Mesenchymal stem cell (in vitro differentiated cells and primary cell): ENCODE data around the gene VEGFB.

Experiments used
- DNase-seq: peaks from one replicate; pipeline ENCODE4 v3.0.0-alpha.2; 2013
- H2AFZ ChIP-seq: one replicate; pipeline ENCODE4 v1.6.1; 2013; ENCODE audit warnings: low read depth, mild to moderate bottlenecking, control low read depth, inconsistent platforms, low read length, moderate library complexity
- H2AK5ac ChIP-seq: 2 replicates; pipeline ENCODE4 v1.6.1; 2013; ENCODE audit warnings: low read length, moderate library complexity, mild to moderate bottlenecking, inconsistent platforms; ENCODE audit not compliant: severe bottlenecking
- H2BK120ac ChIP-seq: one replicate; pipeline ENCODE4 v1.6.1; 2013; ENCODE audit warnings: low read depth, mild to moderate bottlenecking, inconsistent platforms, low read length, moderate library complexity
- H2BK12ac ChIP-seq, 2 experiments: one replicate each; pipeline ENCODE4 v1.6.1; 2013; ENCODE audit warnings: inconsistent platforms in 2 of 2, low read length in 2 of 2, mild to moderate bottlenecking in 2 of 2, moderate library complexity in 2 of 2, control low read depth in 1 of 2
- H2BK15ac ChIP-seq: one replicate; pipeline ENCODE4 v1.6.1; 2013; ENCODE audit warnings: mild to moderate bottlenecking, low read depth, inconsistent platforms; ENCODE audit not compliant: poor library complexity, severe bottlenecking
- H2BK5ac ChIP-seq: 2 replicates; pipeline ENCODE4 v1.6.1; 2013; ENCODE audit warnings: low read depth, mild to moderate bottlenecking, low read length, control low read depth, inconsistent platforms; ENCODE audit not compliant: poor library complexity, severe bottlenecking
- H3K14ac ChIP-seq, 2 experiments: one replicate each; pipeline ENCODE4 v1.6.1; 2013; ENCODE audit warnings: inconsistent platforms in 2 of 2, low read length in 2 of 2, control low read depth in 1 of 2, mild to moderate bottlenecking in 1 of 2, moderate library complexity in 1 of 2
- H3K18ac ChIP-seq, 2 experiments: one replicate each; pipeline ENCODE4 v1.6.1; 2013; ENCODE audit warnings: inconsistent platforms in 2 of 2, low read length in 2 of 2, control low read depth in 1 of 2, low read depth in 1 of 2, mild to moderate bottlenecking in 1 of 2
- H3K23ac ChIP-seq, 2 experiments: one replicate each; pipeline ENCODE4 v1.6.1; 2013; ENCODE audit warnings: inconsistent platforms in 2 of 2, low read length in 2 of 2, mild to moderate bottlenecking in 2 of 2, moderate library complexity in 2 of 2, control low read depth in 1 of 2
- H3K27ac ChIP-seq: 2 replicates; pipeline ENCODE4 v1.5.1; 2013; ENCODE audit warnings: mild to moderate bottlenecking, moderate library complexity, low read length, control low read depth, inconsistent platforms; ENCODE audit not compliant: poor library complexity, severe bottlenecking
- H3K27me3 ChIP-seq, 2 experiments: 2 replicates each; pipeline versions ENCODE4 v1.6.1 to v1.7.0; 2013; ENCODE audit warnings: low read length in 2 of 2, mild to moderate bottlenecking in 2 of 2, moderate library complexity in 2 of 2, control low read depth in 1 of 2, inconsistent platforms in 1 of 2; ENCODE audit not compliant: control insufficient read depth in 1 of 2, insufficient read depth in 1 of 2
- H3K36me3 ChIP-seq, 2 experiments: 2 replicates each; pipeline versions ENCODE4 v1.6.1 to v1.7.0; 2013; ENCODE audit warnings: low read length in 2 of 2, control low read depth in 1 of 2, inconsistent platforms in 1 of 2, low read depth in 1 of 2, mild to moderate bottlenecking in 1 of 2; ENCODE audit not compliant: insufficient read depth in 2 of 2, control insufficient read depth in 1 of 2
- H3K4ac ChIP-seq, 2 experiments: one replicate each; pipeline ENCODE4 v1.6.1; 2013; ENCODE audit warnings: inconsistent platforms in 2 of 2, low read length in 2 of 2, mild to moderate bottlenecking in 2 of 2, moderate library complexity in 2 of 2, control low read depth in 1 of 2, low read depth in 1 of 2
- H3K4me1 ChIP-seq: 2 replicates; pipeline ENCODE4 v1.6.1; 2013; ENCODE audit warnings: low read depth, low read length, control low read depth; ENCODE audit not compliant: control insufficient read depth, insufficient read depth
- H3K4me2 ChIP-seq: 2 replicates; pipeline ENCODE4 v1.6.1; 2013; ENCODE audit warnings: low read length, mild to moderate bottlenecking, inconsistent platforms; ENCODE audit not compliant: poor library complexity, severe bottlenecking
- H3K4me3 ChIP-seq, 2 experiments: 2 replicates each; pipeline versions ENCODE4 v1.5.1 to v1.7.0; 2013; ENCODE audit warnings: low read length in 2 of 2, mild to moderate bottlenecking in 2 of 2, control low read depth in 1 of 2, low read depth in 1 of 2; ENCODE audit not compliant: insufficient read depth in 1 of 2
- H3K79me1 ChIP-seq: replicated peaks from 2 replicates; pipeline ENCODE4 v1.6.1; 2013; ENCODE audit warnings: mild to moderate bottlenecking, control low read depth, low read length, inconsistent platforms; ENCODE audit not compliant: poor library complexity, severe bottlenecking
- H3K9ac ChIP-seq: 2 replicates; pipeline ENCODE4 v1.7.0; 2013; ENCODE audit warnings: mild to moderate bottlenecking, low read length, moderate library complexity
- H3K9me3 ChIP-seq: 2 replicates; pipeline ENCODE4 v1.7.0; 2013; ENCODE audit warnings: mild to moderate bottlenecking, low read length; ENCODE audit not compliant: control insufficient read depth
- H4K8ac ChIP-seq: one replicate; pipeline ENCODE4 v1.6.1; 2013; ENCODE audit warnings: inconsistent platforms, mild to moderate bottlenecking, low read length, moderate library complexity
- H4K91ac ChIP-seq: one replicate; pipeline ENCODE4 v1.6.1; 2013; ENCODE audit warnings: mild to moderate bottlenecking, low read length, inconsistent platforms
- WGBS: methylation state at CpG from one replicate; pipeline ENCODE4 v1.1.7; 2013; ENCODE audit warnings: mixed read lengths; 5-methylcytosine and 5-hydroxymethylcytosine counted together

VEGFB gene

GRCh38 chr11:64259533-64260067 lies 25.2 kb downstream of the VEGFB start:
- no peak for DNase-seq

GRCh38 chr11:64260147-64260708 lies 25.8 kb downstream of the VEGFB start:
- H4K91ac ChIP-seq = no peak overlapping the region
- H2BK5ac ChIP-seq = no peak overlapping the region
- H2BK120ac ChIP-seq = no peak overlapping the region
- no peak overlapping the region for H3K14ac ChIP-seq
- DNase-seq = no peak
- H3K9ac ChIP-seq = no peak overlapping the region
- no peaks in the 10 kb centered on the region for H3K9me3 ChIP-seq
- peaks cover 26% of the 10 kb centered on the region for H3K4me1 ChIP-seq
- H2AK5ac ChIP-seq = no peak overlapping the region
- no peak overlapping the region for H3K23ac ChIP-seq
- H4K8ac ChIP-seq = no peak overlapping the region
- peaks cover 26% of the 10 kb centered on the region for H3K79me1 ChIP-seq
- H3K4me3 ChIP-seq = no peak overlapping the region
- no peak overlapping the region for H3K4ac ChIP-seq
- no peak overlapping the region for H2BK12ac ChIP-seq
- peaks cover 83 to 92% of the 10 kb centered on the region in 2 experiments for H3K36me3 ChIP-seq
- H3K27me3 ChIP-seq = no peaks in the 10 kb centered on the region
- no peak overlapping the region for H2AFZ ChIP-seq
- no peak overlapping the region for H2BK15ac ChIP-seq
- H3K18ac ChIP-seq = no peak overlapping the region
- H3K4me2 ChIP-seq = no peak overlapping the region
- H3K27ac ChIP-seq = no peak overlapping the region
- WGBS = 94% methylated on average over 5 of the region's 6 CpGs

More at GRCh38 chr11:64259533-64260067, 25.2 kb downstream of the VEGFB start:
- H3K9me3 ChIP-seq = no peaks in the 10 kb centered on the region
- no peak overlapping the region for H3K27ac ChIP-seq
- H4K8ac ChIP-seq = no peak overlapping the region
- H3K4ac ChIP-seq = no peak overlapping the region
- H2AFZ ChIP-seq = no peak overlapping the region
- peaks cover 26% of the 10 kb centered on the region for H3K4me1 ChIP-seq
- 83% methylated on average over 4 of the region's 4 CpGs for WGBS
- no peak overlapping the region for H2AK5ac ChIP-seq
- no peak overlapping the region for H2BK120ac ChIP-seq
- H2BK15ac ChIP-seq = no peak overlapping the region
- peaks cover 87 to 92% of the 10 kb centered on the region in 2 experiments for H3K36me3 ChIP-seq
- H3K14ac ChIP-seq = no peak overlapping the region
- no peak overlapping the region for H3K18ac ChIP-seq
- no peak overlapping the region for H3K4me3 ChIP-seq
- no peaks in the 10 kb centered on the region for H3K27me3 ChIP-seq
- H3K9ac ChIP-seq = no peak overlapping the region
- H3K4me2 ChIP-seq = no peak overlapping the region
- H3K23ac ChIP-seq = no peak overlapping the region
- no peak overlapping the region for H4K91ac ChIP-seq
- H2BK12ac ChIP-seq = no peak overlapping the region
- peaks cover 30% of the 10 kb centered on the region for H3K79me1 ChIP-seq
- H2BK5ac ChIP-seq = no peak overlapping the region

- no peak overlapping the region for H3K27ac ChIP-seq
- DNase-seq = no peak
- H3K9ac ChIP-seq = no peak overlapping the region
- no peak overlapping the region for H3K4ac ChIP-seq
- no peak overlapping the region for H2BK5ac ChIP-seq
- H3K36me3 ChIP-seq = peaks cover 84 to 92% of the 10 kb centered on the region in 2 experiments
- WGBS = 96% methylated on average over 18 of the region's 18 CpGs
- no peaks in the 10 kb centered on the region for H3K9me3 ChIP-seq
- no peak overlapping the region for H4K8ac ChIP-seq
- no peak overlapping the region for H2BK15ac ChIP-seq
- H3K79me1 ChIP-seq = peaks cover 19% of the 10 kb centered on the region
- peaks cover 30% of the 10 kb centered on the region for H3K4me1 ChIP-seq
- H3K4me3 ChIP-seq = no peak overlapping the region
- no peak overlapping the region for H2AK5ac ChIP-seq
- H3K27me3 ChIP-seq = no peaks in the 10 kb centered on the region
- no peak overlapping the region for H3K14ac ChIP-seq
- no peak overlapping the region for H3K18ac ChIP-seq
- H2BK120ac ChIP-seq = no peak overlapping the region
- H2AFZ ChIP-seq = no peak overlapping the region
- H2BK12ac ChIP-seq = no peak overlapping the region
- no peak overlapping the region for H3K4me2 ChIP-seq
- no peak overlapping the region for H4K91ac ChIP-seq
- H3K23ac ChIP-seq = no peak overlapping the region
These were observed 27.2 kb downstream of the VEGFB start for GRCh38 chr11:64261556-64262080.

GRCh38 chr11:64262271-64263002 lies 28.1 kb downstream of the VEGFB start:
- H3K23ac ChIP-seq = no peak overlapping the region
- no peaks in the 10 kb centered on the region for H3K9me3 ChIP-seq
- no peaks in the 10 kb centered on the region for H3K27me3 ChIP-seq
- peak overlapping the region; percentile 27 for H2AK5ac ChIP-seq
- H2AFZ ChIP-seq = no peak overlapping the region
- H3K14ac ChIP-seq = peak overlapping the region in 1 of 2 experiments; percentile 55
- no peak overlapping the region for H2BK15ac ChIP-seq
- peak overlapping the region; percentile 66 for H3K27ac ChIP-seq
- peaks cover 81 to 95% of the 10 kb centered on the region in 2 experiments for H3K36me3 ChIP-seq
- H2BK5ac ChIP-seq = no peak overlapping the region
- peak overlapping the region; percentile 29 to 61 for H2BK12ac ChIP-seq
- no peak overlapping the region for H3K4me3 ChIP-seq
- no peak overlapping the region for H2BK120ac ChIP-seq
- H4K91ac ChIP-seq = peak overlapping the region; percentile 47
- H3K4ac ChIP-seq = peak overlapping the region in 1 of 2 experiments; percentile 77
- H3K9ac ChIP-seq = no peak overlapping the region
- WGBS = 96% methylated on average over 40 of the region's 42 CpGs
- H4K8ac ChIP-seq = no peak overlapping the region
- DNase-seq = no peak
- peak overlapping the region in 1 of 2 experiments; percentile 16 for H3K18ac ChIP-seq
- no peak overlapping the region for H3K4me2 ChIP-seq
- peaks cover 18% of the 10 kb centered on the region for H3K79me1 ChIP-seq
- H3K4me1 ChIP-seq = peaks cover 29% of the 10 kb centered on the region
